GM21619 (cell line): ENCODE measurements around the gene OLA1.
A peak's percentile ranks its signal among the peaks of the same experiment; 100 is the strongest.

Source experiments
- ATAC-seq: cut with Tn5 transposase; IDR thresholded peaks from one replicate; pipeline ENCODE4 v1.9.1; 2021; ENCODE audit not compliant: unreplicated experiment

OLA1 gene

DNA sequence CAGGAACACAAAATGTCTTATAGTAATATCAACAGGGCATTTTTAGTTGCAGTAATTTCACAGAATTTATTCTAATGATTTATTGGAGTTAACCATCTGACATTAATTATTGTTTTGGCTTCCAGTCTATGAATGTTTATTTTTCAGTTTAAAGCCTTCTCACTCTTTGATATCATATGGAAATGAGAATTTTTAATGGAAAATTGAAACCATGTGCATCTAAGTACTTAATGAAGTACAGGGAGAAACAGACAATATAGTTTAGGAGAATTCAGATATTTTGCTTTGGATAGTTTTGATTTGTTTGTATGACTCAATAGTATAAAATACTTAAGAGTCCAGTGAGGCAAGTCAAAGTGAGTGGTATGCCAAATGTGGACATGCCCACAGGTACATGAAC, 126.1 kb downstream of the OLA1 start:
- no peak for ATAC-seq

GRCh38 chr2:174121612-174122011, 126.7 kb downstream of the OLA1 start:
- no peak for ATAC-seq

- ATAC-seq = no peak
Measured at GRCh38 chr2:174121175-174121574, 127.2 kb downstream of the OLA1 start.

DNA sequence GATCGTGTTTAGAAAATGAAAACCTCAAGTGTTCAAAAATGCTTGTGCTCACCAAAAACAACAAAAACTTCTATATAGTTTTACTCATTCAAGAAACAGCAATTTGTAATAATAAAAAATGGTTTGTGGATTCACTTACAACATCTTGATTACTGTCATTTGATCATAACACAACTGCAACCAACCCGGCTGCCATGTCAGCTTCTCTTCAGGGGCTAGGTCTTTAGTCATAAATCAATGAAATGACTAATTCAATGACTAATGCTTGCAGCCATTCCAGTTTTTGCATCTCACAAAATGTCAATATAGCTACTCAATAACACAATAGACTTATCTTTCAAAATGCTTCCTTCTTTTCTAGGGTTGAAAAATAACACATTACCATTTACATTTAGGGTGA, 128.0 kb downstream of the OLA1 start:
- ATAC-seq = no peak

DNA sequence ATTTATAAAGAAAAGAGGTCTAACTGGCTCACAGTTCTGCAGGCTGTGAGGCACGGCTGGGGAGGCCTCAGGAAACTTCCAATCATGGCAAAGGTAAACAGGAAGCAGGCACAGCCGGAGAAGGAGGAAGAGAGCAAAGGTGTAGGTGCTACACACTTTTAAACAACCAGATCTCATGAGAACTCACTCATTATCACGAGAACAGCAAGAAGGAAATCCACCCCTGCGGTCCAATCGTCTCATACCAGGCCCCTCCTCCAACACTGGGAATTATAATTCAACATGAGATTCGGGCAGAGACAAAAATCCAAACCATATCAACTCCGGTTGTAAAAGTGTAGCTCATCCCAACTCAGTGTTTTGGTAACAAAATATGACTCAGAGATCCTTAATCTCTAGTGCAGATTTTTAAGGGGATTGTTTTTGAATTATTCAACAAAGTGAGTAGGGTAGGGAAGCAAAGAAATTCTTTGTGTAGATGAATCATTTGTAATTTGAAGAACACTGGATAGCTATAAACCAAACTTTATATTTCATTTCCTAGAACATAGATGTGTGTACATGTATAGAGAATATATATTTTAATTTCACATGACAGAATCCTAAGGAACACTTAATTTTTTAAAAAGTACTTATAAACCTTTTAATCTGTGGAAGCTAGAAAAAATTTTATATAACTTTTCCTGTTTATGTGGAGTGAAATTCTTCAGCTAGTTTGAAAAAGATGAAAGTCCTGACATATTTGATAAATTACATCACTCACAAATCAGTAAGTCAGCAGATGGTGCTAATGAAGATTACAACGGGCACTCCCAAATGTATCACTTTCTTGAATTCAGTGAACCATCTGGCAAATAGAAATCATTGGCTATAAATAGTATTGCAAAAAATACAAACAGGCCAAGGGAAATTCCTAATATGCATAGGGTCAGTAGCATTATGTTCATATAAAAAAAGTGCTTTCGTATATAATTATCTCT, 130.1 kb downstream of the OLA1 start:
- no peak for ATAC-seq

GRCh38 chr2:174112073-174112472, 136.3 kb downstream of the OLA1 start:
- ATAC-seq = no peak

GRCh38 chr2:174108579-174108978, 139.8 kb downstream of the OLA1 start:
- no peak for ATAC-seq

- ATAC-seq = no peak
Measured at GRCh38 chr2:174106736-174107135, 141.6 kb downstream of the OLA1 start.

DNA sequence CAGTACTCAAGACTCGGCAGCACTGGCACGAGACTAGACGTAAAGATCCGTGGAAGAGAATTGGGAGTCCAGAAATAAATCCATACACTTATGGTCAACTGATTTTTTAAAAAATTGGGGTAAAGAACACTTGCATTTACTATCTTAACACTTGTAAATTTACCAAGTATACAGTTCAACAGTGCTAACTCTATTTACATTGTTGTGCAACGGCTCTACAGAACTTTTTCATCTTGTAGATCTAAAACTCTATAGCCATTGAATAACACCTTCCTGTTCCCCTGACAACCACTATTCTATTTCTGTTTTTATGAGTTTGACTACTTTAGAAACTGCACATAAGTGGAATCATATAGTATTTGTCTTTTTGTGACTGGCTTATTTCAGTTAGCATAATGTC, 153.8 kb downstream of the OLA1 start:
- no peak for ATAC-seq

- ATAC-seq = no peak
Measured at GRCh38 chr2:174090476-174090875, 157.9 kb downstream of the OLA1 start.

DNA sequence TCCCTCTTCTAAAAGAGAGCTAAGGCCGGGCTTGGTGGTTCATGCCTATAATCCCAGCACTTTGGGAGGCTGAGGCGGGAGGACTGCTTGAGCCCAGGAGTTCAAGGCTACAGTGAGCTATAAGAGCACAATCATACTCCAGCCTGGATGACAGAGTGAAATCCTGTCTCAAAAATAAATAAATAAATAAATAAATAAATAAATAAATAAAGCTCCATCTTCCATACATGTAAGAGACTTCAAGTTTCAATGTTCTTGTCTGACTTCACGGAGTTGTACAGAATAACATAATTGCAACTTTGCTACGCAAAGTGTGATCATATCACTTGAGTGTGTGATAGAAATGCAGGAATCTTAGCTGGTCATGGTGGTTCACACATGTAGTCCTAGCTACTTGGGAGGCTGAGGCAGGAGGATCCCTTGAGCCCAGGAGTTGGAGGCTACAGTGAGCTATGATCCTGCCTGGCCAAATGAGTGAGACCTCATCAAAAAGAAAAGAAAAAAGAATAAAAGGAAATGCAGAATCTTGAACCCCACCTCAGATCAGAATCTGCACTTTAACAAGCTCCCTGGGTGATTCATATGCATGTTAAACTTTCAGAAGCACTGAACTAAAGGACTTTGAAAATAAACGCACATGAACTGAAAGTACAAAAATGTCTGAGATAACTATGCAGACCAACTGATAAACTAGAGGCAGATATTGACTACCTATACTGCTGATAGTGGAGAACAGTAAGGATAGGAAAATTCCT, 159.4 kb downstream of the OLA1 start:
- ATAC-seq = no peak

DNA sequence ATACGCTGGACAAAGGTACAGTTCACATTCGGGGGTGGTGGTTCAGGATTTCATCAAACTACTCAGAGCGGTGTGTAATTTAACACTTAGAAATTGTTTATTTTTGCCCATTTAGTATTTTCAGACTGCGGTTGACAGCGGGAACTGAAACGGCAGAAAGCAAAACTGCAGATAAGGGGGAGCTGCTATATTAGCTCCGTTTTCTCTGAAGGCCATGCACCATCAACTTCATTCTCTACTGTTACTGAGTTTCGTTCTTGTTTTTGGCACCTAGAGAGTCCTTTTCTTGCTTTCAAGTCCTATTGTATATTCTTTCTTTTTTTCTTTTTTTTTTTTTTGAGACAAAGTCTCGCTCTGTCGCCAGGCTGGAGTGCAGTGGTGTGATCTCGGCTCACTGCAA, 161.6 kb downstream of the OLA1 start:
- peak; percentile 77 for ATAC-seq

DNA sequence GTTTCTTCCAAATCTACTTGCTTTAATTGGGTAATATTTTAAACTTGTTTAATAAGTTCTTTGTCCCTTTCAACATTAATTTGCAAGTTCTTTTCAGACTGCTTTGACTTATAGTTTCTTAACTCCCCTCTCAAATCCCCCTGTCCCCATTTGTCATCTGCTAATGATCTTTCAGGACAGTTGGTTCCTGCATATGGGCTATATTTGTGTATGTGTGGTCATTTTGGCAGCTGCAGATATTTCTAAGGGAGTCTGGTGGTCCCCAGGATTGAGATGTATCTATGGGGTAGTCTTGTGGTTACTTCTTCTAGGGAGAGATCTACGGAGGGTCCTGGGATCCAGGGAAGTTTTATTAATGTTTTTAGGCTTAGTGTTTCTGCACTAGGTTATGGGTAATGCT, 162.6 kb downstream of the OLA1 start:
- ATAC-seq = no peak

DNA sequence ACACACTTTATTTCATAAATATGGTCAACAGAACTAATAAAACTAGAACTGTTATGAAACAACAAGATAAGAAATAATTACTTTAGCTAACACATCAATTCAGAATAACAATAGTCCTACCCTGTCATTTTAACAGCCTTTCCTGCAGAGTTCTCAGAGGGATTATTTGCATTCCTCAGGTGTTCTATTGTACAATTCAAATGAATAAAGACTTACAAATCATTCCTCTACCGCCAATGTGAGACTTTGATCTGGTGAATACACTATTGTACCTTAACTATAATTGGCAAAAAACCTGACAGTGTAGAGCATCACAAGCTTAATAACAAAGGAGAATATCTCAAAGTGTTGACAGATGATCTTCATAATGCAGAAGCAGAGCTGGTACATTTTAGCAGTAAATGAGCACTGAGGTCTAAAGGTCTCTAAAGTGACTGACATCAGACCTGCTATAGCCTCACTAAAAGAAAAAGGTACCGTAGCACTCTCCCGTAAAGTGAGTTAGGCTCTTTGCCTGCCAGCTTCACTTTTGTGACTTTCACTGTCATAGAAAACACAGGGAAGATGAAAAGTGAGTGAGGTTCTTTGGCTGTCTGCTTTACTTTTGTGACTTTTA, 164.4 kb downstream of the OLA1 start:
- no peak for ATAC-seq

DNA sequence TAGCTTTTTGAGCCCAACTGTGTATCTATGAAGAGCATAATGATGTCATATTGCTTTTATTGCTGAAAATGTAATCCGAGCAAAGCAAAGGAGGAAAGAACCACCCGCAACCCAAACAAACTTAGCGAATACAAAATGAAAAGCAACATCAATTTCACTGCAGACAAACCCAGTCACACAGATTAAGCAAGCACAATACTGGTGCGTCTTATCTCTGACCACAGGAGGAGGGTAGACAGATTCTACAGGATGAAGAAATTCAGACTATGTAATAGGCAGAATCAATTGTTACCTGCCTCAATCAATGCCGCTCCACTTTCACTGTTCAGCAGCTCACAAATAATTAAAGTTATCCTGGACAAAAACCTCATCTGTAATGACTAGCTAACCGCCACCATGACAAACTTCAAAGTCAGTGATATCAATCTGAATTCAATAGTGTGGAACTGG, 167.6 kb downstream of the OLA1 start:
- no peak for ATAC-seq

DNA sequence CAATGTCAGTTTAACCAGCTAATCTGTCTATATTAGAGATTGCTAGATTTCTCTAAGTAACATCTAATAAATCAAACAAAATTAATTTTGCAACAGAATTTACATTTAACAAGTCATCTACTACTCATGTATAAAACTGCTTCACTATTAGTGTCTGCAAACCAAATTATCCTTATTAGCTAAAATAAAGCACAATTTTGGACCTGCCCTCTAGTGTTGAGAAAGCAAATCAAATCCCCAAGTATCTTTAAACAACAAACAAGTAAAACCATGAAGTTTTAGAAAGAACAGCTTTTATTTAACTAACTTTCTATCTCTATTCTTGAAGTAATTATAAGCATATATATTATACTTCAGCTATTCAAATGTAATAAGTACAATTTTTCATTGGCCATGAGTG, 170.1 kb downstream of the OLA1 start:
- ATAC-seq = no peak

DNA sequence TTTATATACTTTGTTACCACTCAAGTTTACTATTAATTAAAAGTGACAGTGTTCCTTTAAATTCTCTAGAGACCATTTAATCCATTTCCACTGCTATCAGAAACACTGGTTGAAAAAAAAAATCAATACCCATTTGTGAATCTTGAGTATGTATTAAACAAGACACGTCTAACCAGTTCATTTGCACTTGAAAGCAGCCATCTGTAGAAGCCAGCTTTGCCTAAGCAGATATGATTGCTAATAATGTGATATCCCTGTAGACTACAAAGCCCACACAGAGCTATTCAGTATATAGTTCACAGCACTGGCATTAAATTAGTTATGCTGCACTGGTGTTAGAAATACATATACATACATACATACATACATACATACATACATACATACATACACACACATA, 171.4 kb downstream of the OLA1 start:
- ATAC-seq = no peak

DNA sequence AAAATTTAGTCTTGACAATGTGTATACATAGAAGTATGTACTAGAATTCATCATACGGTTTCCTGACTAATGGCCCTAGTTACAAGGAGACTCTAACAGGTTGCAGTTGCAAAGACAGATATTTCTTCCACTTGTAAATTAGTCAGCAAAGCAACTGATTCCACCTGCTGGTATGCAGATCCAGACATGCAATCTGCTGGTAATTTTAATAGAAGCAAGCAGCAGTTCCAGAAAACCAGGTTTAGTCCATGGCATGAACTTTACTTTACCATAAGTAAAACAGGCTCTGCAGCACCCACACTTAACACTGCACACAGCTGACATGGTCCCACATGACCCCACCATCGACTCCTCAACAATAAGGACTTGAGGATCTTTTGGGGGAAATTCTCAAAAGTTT, 172.3 kb downstream of the OLA1 start:
- no peak for ATAC-seq

DNA sequence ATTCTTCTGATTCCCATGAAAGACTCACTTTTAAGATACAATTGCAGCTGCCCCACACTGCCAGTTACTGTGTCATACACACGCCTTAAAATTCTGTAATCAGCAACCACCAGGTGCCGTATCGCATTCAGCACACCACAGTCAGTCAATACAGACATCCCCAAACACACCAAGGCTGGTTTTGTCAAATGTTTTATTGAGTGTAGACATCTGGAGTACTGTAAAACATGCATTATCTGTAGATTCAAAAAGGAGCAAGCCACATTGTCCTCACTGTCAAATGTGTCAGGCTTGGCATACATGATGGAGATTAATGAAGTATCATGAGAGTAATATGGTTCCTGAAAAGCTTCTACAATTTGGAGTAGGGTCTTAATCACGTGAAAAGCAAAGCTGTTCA, 173.5 kb downstream of the OLA1 start:
- no peak for ATAC-seq

GRCh38 chr2:174072857-174073256, 175.5 kb downstream of the OLA1 start:
- ATAC-seq = no peak

DNA sequence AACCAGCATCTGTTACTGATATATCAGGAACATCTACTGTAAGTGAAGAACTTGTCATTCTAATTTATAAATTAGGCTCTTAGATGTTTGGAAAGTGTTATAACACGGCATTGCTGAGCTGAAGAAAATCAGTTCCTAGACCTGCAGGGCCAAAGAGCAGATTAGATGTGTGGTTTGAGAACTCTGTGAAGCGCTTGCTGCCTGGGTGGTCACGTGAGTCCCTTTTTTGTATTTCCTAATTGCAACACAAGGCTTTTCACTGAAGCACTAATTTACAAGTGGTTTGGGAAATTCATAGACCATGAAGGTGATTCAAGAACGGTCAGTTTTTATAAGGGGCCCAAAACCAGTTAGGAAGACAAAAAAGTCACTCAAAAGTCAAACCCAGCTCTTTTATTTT, 176.3 kb downstream of the OLA1 start:
- ATAC-seq = no peak

DNA sequence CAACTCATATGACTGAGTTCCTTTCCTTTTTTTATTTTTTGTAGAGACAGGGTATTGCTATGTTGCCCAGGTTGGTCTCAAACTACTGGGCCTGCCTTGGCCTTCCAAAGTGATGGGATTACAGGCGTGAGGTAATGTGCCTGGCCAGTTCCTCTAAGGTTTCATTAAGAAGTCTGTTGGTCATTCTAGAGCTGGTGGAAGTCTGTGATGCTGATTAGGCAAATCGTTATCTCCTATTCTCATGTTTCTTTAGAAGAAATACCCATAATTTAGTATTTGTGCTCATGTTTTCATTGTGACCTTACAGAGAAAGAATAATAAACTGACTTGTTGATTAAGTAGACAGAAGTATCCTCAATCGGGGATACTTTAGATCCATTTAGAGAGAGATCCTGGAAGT, 177.0 kb downstream of the OLA1 start:
- no peak for ATAC-seq
